GM19328 (cell line): ENCODE measurements around the gene CHST8.
"Not testable (repeated sequence)": the region's sequence is repeated elsewhere in the genome, so short reads cannot be mapped to it uniquely, and the experiment has no call there.

Source experiments
- ATAC-seq: cut with Tn5 transposase; IDR thresholded peaks from one replicate; pipeline ENCODE4 v1.9.1; 2021; ENCODE audit warnings: mild to moderate bottlenecking, moderate library complexity; ENCODE audit not compliant: unreplicated experiment

Gene CHST8

DNA sequence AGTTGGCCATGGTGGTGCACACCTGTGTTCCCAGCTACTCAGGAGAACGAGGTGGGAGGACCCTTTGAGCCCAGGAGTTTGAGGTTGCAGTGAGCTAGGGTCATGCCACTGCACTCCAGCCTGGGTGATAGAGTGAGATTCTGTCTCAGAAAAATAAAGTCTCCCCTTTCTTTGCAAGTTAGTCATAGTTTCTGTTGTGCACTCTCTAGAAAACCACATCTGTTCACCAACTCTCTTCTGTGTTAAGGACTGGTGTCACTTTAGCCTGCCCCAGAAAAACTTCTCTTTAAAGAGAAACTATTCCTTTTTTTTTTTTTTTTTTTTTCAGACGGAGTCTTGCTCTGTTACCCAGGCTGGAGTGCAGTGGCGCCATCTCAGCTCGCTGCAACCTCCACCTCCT, 4.9 kb upstream of the CHST8 start:
- ATAC-seq, result no peak

DNA sequence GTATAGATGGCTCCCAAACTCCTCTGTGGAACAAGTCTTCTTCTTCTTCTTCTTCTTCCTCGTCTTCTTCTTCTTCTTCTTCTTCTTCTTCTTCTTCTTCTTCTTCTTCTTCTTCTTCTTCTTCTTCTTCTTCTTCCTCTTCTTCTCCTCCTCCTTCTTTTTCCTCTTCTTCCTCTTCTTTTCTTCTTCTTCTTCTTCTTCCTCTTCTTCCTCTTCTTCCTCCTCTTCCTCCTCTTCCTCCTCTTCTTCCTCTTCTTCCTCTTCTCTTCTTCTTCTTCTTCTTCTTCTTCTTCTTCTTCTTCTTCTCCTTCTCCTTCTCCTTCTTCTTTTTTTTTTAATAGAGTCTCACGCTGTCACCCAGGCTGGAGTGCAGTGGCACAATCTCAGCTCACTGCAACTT, 3.4 kb upstream of the CHST8 start:
- ATAC-seq, result not testable (repeated sequence)

DNA sequence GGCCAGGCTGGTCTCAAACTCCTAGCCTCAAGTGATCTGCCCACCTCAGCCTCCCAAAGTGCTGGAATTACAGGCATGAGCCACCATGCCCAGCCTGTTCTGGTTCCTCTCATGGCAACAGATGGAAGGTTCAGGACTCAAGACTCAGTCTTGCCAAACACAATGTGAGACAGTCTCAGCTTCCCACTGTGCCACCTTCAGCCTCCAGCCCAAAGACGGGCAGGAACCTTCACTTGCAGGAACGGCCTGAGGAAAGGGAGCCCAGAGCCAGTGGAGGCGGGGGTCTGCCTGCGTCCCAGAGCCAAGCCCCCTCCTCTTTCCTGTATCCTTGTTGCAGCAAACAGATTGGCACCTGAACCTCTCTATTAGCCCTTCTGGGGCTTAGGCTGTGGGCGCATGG, 2.9 kb upstream of the CHST8 start:
- no peak for ATAC-seq

DNA sequence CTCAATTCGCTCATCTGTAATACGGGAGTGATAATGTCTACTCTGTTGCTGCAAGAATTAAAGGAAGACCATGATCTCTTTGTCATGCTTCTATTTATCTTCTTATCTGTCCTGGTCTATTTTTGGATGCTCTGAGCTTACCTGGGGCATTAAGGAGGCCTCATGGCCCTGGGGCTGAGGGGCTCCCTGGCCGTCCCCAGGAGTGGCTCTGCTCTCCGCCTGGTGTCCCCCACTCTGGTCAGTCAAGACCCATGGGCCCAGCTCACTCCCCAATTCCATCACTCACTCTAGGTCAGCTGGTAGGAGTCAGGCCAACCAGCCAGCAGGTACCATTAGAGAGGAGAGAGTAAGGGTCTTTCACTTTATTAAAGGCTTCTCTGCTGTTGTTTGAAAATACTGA, 1.1 kb upstream of the CHST8 start:
- ATAC-seq, result no peak

DNA sequence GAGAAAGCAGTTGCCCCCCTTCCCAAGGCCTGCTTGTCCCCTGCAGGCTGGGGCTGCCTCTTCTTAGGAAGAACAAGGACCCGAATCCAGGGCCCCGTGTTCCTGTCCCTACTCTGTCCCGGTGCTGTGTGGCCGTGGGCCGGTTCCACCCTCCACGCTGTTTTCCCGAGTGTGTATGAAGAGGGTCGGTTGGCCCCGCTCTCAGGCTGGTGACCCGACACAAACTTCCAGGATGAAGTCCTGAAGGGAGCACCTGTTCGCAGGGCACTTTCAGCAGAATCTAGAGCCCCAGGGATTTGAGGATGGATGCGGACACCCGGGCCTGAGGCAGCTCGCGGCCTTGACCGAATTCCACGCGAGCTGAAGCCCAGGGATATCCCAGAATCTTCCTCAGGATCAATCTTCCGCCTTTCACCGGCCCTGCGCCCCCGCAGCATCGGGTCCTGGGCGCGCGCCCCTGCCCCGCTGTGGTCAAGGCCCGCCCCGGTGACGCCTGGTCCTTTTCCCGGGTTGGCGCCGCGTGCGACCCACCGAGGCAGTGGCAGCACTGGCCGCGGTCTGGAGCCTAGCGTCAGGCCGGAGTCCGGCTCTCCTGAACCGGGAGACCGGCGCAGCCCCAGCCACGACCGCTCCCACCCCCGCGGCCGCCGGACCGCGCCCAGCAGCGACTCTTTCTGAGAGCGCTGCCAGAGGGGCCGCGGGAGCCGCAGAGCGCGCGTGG, 528 bp upstream of the CHST8 start:
- ATAC-seq, result no peak

DNA sequence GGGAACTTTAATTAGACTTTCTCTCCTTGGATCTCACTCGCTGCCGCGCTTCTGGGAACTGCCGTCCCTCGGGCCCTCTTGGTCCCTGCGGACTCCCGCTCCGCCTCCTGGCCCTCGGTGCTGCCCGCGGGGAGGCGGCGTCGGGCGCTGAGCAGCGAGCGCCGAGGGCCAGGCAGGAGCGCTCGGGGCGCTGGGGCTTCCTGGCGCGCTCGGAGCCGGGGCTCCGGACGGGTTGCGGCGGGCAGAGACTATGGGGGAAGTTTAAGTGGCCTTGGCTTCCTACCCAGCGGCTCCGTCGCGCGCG, 704 bp downstream of the CHST8 start:
- ATAC-seq, result no peak

DNA sequence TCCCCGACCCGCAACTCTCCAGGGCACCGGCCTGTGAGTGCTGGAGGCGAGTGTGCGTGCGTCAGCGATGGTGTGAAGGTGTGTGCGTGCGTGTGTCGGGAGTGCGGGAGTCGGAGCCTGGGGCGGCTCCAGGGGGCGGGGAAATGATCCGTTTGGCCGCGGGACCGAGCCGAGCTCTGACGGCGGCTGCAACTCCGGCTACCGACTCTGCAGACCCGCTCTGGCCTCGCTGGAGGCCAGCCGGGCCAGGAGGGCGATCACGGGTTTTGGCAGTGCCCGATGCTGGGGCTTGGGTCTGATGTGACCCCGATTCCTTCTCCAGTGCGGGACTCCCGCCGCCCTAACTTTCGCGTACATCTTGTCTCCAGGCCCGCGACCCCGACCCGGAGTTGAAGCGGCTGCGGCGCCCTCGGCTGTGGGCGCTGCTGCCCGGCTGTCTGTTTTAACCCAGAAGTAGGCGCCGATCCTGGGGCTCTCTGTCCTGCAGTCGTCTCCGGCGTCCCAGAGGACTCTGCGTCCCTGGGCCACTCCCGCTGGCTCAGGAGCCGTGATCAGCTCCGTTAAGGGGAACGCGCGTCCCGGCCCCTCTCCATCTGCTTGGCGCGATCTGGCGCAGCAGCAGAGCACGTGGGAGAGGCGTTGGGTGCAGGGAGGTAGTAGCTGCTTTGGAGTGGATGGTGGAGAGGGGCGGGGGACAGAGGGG, 1.2 kb downstream of the CHST8 start:
- ATAC-seq, result no peak

DNA sequence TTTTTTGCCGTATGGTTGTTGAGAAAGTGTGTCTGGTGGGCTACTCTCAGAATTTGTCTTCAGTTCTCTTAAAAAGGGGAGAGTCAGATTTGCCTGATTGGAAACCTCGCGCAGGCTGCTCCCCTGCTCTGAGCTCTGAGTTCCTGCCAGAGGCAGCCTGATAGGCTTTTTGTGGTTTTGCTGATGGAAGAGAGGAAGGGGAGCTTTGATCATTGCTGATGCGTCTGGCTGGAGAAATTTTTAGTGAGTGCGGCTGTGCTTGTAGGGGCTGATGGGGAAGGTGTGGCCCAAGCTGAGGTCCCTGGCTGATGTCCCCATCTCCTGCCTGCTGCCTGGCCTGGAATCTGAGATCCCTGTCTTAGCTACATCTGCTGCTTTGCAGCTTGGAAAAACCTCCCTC, 2.8 kb downstream of the CHST8 start:
- no peak for ATAC-seq

DNA sequence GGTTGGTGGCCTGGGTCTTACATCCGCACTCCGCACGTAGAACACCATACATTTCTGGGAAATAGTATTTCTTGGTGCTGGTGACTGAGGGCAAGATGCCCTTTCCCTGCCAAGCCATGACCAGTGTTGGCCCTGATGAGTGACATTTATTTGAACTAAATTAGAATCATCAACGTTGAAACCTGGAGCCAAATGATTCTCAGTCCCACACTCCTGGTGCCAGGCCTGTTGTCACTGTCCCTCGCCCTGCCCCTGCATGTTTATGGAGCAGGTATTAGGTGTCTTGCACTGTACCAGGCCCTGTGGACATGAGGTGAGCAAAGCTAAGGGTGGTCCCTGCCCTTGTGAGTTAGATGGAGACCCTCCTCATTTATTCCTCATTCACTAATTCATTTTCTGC, 5.8 kb downstream of the CHST8 start:
- no peak for ATAC-seq

DNA sequence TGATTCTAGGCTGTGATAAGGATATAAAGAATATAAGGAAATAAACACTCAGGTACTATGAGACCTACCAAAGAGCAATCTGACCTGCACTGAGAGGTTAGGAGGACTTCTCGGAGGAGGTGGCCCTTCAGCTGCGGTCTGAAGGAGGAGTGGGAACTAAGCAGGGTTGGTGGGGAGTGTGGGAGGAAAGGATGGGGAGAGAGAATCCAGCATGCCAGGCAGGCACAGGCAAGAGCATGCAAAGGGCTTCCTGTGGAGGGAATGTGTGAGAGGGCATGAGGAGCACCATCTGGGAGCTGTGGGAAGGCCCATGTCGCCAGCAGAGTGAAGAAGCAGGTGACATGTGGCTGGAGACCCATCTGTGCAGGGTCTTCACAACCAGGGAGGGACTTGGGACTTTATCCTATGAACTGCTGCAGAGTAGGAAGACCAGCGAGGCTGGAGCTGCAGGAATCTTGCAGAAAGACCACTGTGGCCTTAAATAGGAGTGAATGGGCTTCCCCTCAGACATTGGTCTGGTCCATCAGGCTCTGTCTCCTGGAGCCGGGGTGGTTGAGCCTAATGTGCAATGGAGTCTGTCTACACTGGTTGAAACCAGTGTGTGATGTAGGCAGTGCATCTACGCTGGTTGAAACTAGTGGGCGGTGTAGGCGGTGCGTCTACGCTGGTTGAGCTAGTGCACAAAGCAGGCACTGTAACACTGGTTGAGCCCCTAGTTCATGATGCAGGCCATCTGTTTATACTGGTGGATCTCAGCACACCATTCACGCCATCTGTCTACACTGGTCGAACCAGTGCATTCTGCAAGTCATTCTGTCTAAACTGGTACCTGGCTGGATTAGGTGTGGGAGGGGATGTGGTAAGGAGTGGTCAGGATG, 6.4 kb downstream of the CHST8 start:
- no peak for ATAC-seq

DNA sequence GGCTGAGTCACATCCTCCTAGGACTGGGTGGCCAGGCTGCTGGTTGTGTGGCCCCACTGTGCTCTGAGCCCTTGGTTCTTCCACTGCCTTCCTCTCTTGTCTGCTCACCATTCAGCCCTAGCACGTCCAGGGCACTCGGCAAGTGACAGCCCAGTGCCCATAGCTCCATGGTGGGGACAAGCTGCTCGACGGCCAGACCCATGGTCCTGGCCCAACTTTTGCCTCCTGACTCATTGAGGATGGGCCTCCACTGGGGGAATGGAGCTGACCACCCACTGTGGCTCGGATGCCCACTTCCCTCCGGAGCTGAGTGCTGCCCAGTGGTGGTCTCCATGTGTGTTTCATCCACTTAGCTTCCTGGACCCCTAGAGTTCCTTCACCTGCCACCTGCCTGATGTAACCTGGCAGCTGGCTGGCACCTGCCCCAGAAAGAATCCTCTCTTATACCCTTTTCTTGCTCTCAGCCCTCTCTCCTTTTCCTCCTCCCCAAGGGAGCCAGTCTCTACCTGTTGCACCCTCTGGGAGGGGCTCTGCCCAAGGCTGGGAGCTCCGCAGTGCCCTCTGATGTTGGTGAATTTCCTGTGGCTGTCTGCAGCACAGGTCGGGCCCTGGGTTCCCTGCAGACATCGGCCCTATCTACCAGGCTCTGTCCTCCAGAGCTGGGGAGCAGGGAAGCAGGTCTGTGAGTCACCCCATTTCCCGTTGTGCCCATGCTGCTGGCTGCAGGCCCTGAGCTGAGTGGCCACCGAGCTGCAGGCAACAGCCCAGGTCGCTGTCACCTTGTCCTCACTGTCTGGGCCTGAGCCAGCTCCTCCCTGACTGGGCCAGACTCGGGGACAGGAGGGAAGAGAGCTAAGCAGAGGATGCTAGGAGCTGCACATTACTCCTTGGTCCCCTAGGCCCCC, 7.4 kb downstream of the CHST8 start:
- ATAC-seq, result no peak

DNA sequence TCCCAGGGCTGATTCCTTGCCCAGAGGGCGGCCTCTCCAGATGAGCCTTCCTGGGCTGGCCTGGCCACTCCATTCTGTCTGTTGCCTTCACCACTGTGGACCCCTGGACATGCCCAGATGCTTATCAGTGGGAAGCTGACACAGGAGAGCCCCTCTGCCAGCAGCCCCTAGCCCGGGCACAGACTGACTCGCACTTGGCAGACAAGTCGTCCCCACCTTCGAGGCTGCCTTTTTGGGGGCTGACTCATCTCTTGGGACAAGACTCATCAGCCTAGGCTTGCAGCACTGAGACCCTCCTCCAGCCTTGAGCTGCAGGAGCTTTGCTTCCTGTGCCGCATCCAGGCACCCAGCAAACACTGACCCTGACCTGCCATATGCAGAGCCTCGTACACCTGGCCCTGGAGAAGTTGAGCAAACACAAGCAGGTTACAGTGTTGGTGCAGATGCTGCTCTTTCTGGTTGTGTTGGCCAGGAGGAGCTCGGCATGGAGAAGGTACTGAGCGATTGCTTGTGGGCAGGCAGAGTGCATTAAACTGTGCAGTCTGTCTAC, 8.1 kb downstream of the CHST8 start:
- no peak for ATAC-seq

DNA sequence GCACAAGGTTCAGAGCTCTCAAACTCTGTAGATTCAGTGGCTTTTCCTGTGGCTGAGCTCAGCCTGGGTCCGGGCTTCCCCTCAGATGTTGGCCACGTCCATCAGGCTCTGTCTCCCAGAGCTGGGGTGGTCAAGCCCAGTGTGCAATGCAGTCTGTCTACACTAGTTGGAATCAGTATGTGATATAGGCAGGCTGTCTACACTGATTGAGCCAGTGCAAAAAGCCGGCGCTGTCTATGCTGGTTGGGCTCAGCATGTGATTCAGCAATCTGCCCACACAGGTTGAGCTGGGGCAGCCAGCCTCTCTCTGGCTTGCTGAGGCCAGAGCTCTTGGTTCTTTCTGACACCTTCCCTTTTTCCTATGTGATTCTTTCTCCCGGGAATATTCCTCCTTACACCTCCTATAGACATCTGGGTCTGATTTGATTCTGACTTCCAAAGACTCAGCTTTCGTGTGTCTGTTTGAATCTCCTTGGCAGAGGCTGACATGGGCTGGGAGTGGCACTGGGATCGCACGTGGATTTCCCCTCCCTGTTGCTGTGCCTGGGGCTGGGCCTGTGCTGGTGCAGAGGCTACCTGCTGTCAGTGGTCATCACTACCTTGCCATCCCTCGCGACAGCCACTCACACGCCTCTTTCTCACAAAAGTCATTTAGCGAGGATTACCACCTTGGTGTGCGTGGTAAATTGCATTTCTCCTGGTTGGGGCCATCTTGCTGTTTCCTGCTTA, 9.3 kb downstream of the CHST8 start:
- no peak for ATAC-seq

DNA sequence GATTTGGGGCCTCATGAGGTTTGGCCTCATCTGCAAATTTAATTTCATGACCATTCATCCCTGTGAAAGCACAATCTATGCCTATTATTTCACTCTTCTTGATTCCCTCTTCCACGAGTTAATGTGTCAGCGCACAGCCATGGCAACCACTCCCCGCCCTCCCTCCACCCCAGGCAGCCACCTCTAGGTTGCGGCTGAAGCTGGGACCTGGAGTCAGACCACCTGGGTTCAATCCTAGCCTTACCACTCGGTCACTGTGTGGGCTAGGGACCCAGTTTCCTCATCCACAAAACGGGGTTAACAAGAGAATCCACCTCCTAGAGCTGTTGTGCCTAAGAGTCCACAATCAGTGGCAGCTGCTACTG, 9.8 kb downstream of the CHST8 start:
- ATAC-seq, result no peak

DNA sequence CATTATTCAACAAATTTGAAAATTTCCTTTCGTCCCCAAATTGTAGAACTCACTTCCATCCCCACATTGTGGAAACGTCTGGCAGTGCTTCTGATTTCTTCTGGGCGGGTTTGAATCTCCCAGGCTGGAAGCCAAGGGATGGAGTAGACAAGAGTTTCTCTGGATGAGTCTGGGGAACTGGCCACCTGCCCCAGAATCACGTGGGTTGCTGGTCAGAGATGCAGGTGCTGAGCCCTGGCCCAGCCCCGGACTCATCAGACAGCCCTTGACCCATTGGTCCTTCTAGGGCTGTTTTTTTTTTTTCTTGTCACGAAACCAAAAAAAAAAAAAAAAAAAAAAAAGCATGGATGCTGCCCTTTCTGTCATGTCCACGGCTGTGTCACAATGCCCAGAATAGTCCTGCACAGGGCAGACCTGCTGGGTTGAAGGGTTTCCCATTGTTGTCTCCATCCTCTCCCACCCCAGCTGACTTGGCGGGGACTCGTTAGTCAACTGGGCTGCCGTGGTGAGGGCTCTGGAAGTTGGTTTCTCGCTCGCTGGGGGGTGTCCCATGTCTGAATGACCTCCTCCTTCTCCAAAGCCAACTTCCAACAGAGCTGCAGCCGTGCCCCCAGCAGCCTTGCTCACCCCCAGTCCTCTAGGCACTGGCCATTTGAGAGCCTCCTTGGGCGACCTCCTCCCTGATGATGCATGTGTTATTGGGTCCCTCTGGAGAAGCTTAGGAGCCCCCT, 12.8 kb downstream of the CHST8 start:
- no peak for ATAC-seq

DNA sequence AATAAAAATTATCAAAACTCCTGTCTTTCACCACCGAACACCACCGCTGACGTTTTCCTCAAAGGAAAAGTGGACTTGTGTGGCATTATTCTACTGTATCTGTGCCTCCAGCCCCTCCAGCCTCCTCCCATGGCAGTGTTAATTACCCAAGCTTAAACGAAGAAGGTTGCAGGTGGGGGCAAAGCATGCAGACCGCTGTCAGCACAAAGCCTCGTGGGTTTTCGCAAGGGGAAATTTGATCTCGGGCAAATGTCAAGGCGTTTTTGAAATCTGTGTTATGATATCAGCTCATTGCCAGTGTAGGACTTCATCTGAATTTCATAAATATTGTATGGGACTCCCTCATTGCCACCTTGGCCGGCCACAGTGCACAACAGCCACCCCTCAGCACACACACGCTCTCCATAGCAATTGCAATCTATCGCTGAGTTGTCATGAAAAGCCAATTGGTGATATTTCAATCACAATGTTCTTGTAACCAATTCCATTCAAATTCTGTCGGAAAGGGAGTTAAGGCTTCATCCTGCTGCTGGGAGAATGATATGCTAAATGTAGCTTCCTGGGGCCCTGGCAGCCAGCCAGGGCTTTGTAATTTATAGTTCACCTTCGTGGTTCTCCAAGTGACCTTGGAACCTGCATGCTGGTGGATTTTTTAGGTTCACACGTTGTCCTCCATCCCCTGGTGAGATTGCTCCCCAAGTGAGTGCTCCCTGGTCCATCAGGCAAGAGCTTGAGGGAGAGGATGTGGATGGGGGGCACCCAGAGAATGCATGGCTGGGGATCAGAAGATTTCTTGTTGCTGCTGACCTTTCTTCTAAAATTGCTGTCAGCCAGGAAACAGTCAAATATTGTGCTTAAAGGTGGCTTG, 16.6 kb downstream of the CHST8 start:
- ATAC-seq, result no peak

DNA sequence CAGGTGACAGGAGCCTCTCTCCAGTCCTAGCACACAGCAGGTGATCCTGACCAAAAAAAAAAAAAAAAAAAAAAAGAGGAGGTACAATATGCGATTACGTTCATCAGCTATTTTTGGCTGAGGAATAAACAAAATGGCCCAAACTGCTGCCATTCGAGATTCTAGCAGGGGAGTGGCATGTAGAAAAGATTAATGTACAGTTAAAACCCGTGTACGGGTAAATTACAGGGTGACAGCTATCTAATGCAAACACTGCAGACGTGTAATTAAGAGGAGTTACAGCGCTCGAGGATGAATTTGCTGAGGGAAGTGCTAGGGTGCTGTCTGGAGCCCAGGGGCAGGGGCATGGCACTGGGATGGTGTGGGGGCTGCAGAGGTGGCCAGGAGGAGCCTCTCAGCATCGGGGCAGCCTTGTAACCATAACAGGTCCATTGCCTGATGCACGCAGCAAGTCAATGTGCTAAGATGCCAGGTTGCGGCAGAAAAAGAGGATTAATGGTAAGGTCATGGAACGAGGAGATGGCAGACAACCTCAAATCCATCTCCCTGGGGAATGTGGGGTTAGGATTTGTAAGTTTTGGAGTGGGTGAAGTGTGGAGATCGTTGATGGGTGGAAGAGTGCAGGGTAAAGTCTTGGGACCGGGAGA, 17.4 kb downstream of the CHST8 start:
- ATAC-seq, result no peak

DNA sequence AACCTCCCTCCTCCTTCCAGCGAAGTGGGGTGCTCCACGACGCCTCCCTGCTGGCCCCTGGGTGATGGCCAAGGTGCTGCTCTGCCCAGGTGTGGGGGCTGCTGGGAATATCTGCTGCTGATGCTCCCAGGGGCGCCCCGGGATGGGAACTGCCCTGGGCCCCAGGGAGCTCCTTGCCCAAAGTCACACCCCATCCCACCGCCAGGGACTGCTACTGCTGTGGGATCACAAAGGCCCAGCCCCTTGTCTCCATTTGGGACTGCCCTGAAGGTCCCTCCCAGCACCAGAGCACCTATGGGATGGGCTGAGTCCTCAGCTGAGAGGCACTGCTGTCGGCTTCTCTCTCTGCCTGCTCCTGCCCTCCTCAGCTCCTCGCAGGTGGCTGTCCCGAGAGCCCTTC, 19.0 kb downstream of the CHST8 start:
- ATAC-seq, result no peak
